ENCODE measurements around the gene C6orf132.

C6orf132 gene

GRCh38 chr6:42135161-42135560 lies 7.3 kb downstream of the C6orf132 start:
- no peak for DNase-seq

- DNase-seq = no peak
Observed at GRCh38 chr6:42133926-42134325, 8.5 kb downstream of the C6orf132 start.

GRCh38 chr6:42131531-42131930 lies 10.9 kb downstream of the C6orf132 start:
- no peak for DNase-seq

GRCh38 chr6:42129360-42129676 lies 13.1 kb downstream of the C6orf132 start:
- no peak for DNase-seq

GRCh38 chr6:42128460-42129359 lies 13.7 kb downstream of the C6orf132 start:
- no peak for DNase-seq

GRCh38 chr6:42125663-42126062 lies 16.8 kb downstream of the C6orf132 start:
- DNase-seq = no peak

GRCh38 chr6:42125231-42125630 lies 17.2 kb downstream of the C6orf132 start:
- DNase-seq = no peak

- no peak for DNase-seq
Observed at GRCh38 chr6:42124223-42124836, 18.1 kb downstream of the C6orf132 start.

GRCh38 chr6:42123379-42124103 lies 18.9 kb downstream of the C6orf132 start:
- DNase-seq = no peak

- no peak for DNase-seq
Observed at GRCh38 chr6:42120895-42121865, 21.2 kb downstream of the C6orf132 start.

- no peak for DNase-seq
Observed at GRCh38 chr6:42118162-42119001, 24.0 kb downstream of the C6orf132 start.

- no peak for DNase-seq
Observed at GRCh38 chr6:42117843-42118161, 24.6 kb downstream of the C6orf132 start.

GRCh38 chr6:42113936-42114636 lies 28.3 kb downstream of the C6orf132 start:
- no peak for DNase-seq

- no peak for DNase-seq
Observed at GRCh38 chr6:42112351-42112750, 30.1 kb downstream of the C6orf132 start.

- no peak for DNase-seq
Observed at GRCh38 chr6:42110683-42111082, 31.7 kb downstream of the C6orf132 start.

GRCh38 chr6:42108071-42108470 lies 34.3 kb downstream of the C6orf132 start:
- DNase-seq = no peak

GRCh38 chr6:42106112-42107023 lies 36.1 kb downstream of the C6orf132 start:
- no peak for DNase-seq

- no peak for DNase-seq
Observed at GRCh38 chr6:42105709-42106108, 36.7 kb downstream of the C6orf132 start.

GRCh38 chr6:42105156-42105648 lies 37.2 kb downstream of the C6orf132 start:
- DNase-seq = no peak

- DNase-seq = no peak
Observed at GRCh38 chr6:42104804-42105125, 37.7 kb downstream of the C6orf132 start.

Data from DMS 273 treated with DMSO at 0.1 percent for 48 hours (cell line).